HepG2 (cell line): ENCODE results near the gene BACH1. TPM values are rescaled to one million over a fixed set of nuclear protein-coding genes. Genes with fewer than 3 reads are reported as not detected.

Source experiments
- ATAC-seq: fragments of 200-7000 bp; cut with Tn5 transposase; 3 replicates; pipeline ENCODE4 v1.9.1; 2020; ENCODE audit warnings: mild to moderate bottlenecking, moderate library complexity
- BruUV-seq: library from RNA; stranded (reverse); fragments of 400-500 nt; replicated peaks from 2 replicates; lab custom pipeline; 2021; lab: Mats Ljungman, UMichigan
- CTCF ChIA-PET: fragments of 300-600 bp; formaldehyde crosslinking; extraction: SDS; loops from one replicate; lab custom pipeline; 2021; ENCODE audit warnings: low total read pairs, inconsistent platforms, low intra/inter-chr PET ratio; lab: Yijun Ruan, JAX
- POLR2A ChIA-PET: fragments of 350-600 bp; sonication (Branson Sonifier 250); formaldehyde crosslinking; loops from one replicate; lab custom pipeline; 2020; ENCODE audit warnings: antibody characterized with exemption, inconsistent platforms; lab: Yijun Ruan, JAX
- DNase-seq: peaks from one replicate; pipeline ENCODE4 v3.0.0-alpha.2; 2015; ENCODE audit warnings: low spot score
- FAIRE-seq: peaks from 3 replicates; lab custom pipeline; 2011; peaks lifted over from hg19 to GRCh38; lab: Jason Lieb, UNC
- H2AFZ ChIP-seq: one replicate; pipeline ENCODE4 v1.6.1; 2011; ENCODE audit warnings: low read length, inconsistent platforms
- H3K27ac ChIP-seq: fragments of 300-600 bp; 3 replicates; pipeline ENCODE4 v1.8.0; 2011; ENCODE audit warnings: mixed run types, mild to moderate bottlenecking, mixed read lengths, low read length, inconsistent platforms; ENCODE audit not compliant: insufficient read depth; ENCODE audit errors: extremely low read length
- H3K27me3 ChIP-seq, 2 experiments: fragments of 200-600 bp in 1 of 2; 2 replicates in 1 of 2; 3 replicates in 1 of 2; pipeline versions ENCODE4 v1.6.0 to v1.8.0; 2011; ENCODE audit warnings: low read length in 2 of 2, mild to moderate bottlenecking in 2 of 2, moderate library complexity in 2 of 2, inconsistent platforms in 1 of 2; ENCODE audit not compliant: insufficient read depth in 2 of 2, control insufficient read depth in 1 of 2
- H3K36me3 ChIP-seq, 2 experiments: fragments of 200-600 bp in 1 of 2; replicated peaks in 1 of 2; 2 replicates in 1 of 2; 3 replicates in 1 of 2; pipeline versions ENCODE4 v1.5.1 to v1.8.0; 2011; ENCODE audit warnings: low read length in 2 of 2, inconsistent platforms in 1 of 2; ENCODE audit not compliant: insufficient read depth in 2 of 2, control insufficient read depth in 1 of 2
- H3K4me1 ChIP-seq: 2 replicates; pipeline ENCODE4 v1.5.1; 2012; ENCODE audit warnings: low read length, inconsistent platforms; ENCODE audit not compliant: insufficient read depth
- H3K4me2 ChIP-seq: 2 replicates; pipeline ENCODE4 v1.6.0; 2011; ENCODE audit warnings: low read depth, low read length, inconsistent platforms
- H3K4me3 ChIP-seq, 3 experiments: fragments of 200-600 bp in 1 of 3; sonication (generic), shearing (Covaris generic) in 1 of 3; replicated peaks in 1 of 3; 2 replicates each; pipeline ENCODE4 v1.5.1; 2011 to 2016; ENCODE audit warnings: low read length in 3 of 3, inconsistent platforms in 2 of 3, low read depth in 2 of 3, mild to moderate bottlenecking in 2 of 3, control low read depth in 1 of 3, mixed read lengths in 1 of 3; ENCODE audit not compliant: insufficient read depth in 1 of 3
- H3K79me2 ChIP-seq: one replicate; pipeline ENCODE4 v1.6.1; 2011; ENCODE audit warnings: low read length, inconsistent platforms; ENCODE audit not compliant: insufficient read depth
- H3K9ac ChIP-seq: 2 replicates; pipeline ENCODE4 v1.6.0; 2011; ENCODE audit warnings: mild to moderate bottlenecking, low read depth, low read length, inconsistent platforms; ENCODE audit not compliant: insufficient read depth
- H3K9me3 ChIP-seq: 2 replicates; pipeline ENCODE4 v1.5.1; 2012; ENCODE audit warnings: mild to moderate bottlenecking, low read length
- H4K20me1 ChIP-seq: 2 replicates; pipeline ENCODE4 v1.6.0; 2011; ENCODE audit warnings: inconsistent platforms, mild to moderate bottlenecking, low read length, moderate library complexity; ENCODE audit not compliant: insufficient read depth
- FOXP4 ChIP-seq: sonication (generic); formaldehyde crosslinking; IDR thresholded peaks from 2 replicates; pipeline ENCODE4 v1.4.0; 2020; ENCODE audit warnings: missing genetic modification reagents
- ZNF33B ChIP-seq: sonication (generic); formaldehyde crosslinking; IDR thresholded peaks from 2 replicates; pipeline ENCODE4 v1.5.1; 2020; ENCODE audit warnings: mild to moderate bottlenecking, missing genetic modification reagents
- ZNF619 ChIP-seq: sonication (generic); formaldehyde crosslinking; IDR thresholded peaks from 2 replicates; pipeline ENCODE4 v1.4.0; 2020; ENCODE audit warnings: mild to moderate bottlenecking, missing genetic modification reagents
- ZNF691 ChIP-seq: sonication (generic); formaldehyde crosslinking; IDR thresholded peaks from 2 replicates; pipeline ENCODE4 v1.4.0; 2020; ENCODE audit warnings: missing genetic modification reagents, low read depth, mild to moderate bottlenecking, borderline replicate concordance
- WGBS: methylation state at CpG from one replicate; pipeline ENCODE4 v1.1.6; 2017; ENCODE audit warnings: low lambda C conversion rate; 5-methylcytosine and 5-hydroxymethylcytosine counted together
- in situ Hi-C: cut with HindIII; loops from 2 replicates; pipeline ENCODE4 v1.10.0; 2017; ENCODE audit warnings: low pct_unique_long_range_greater_than_20kb; ENCODE audit not compliant: extremely low pct_ligation_motif_present
- intact Hi-C: fragments of 100-400 bp; cut with micrococcal nuclease; formaldehyde crosslinking; loops from one replicate; pipeline ENCODE4 v1.10.0; 2022; ENCODE audit not compliant: unreplicated experiment
- polyA plus RNA-seq, 8 experiments: library from polyadenylated mRNA; depleted of rRNA in 3 of 8; stranded (reverse) in 7 of 8; unstranded in 1 of 8; fragments of >200 nt; fragmentation: Illumina TruSeq in 4 of 8; extraction: Trizol in 4 of 8; gene quantifications; 2 replicates each; pipeline versions ENCODE4 v1.2.1 to v1.2.3, GENCODE V29; 2011 to 2016; ENCODE audit warnings: low read depth in 4 of 8, missing spikeins in 1 of 8, mixed read lengths in 1 of 8; ENCODE audit not compliant: insufficient read depth in 1 of 8
- total RNA-seq, 5 experiments: library from RNA; depleted of rRNA; stranded (reverse); fragments of >200 nt; fragmentation: Illumina TruSeq; extraction: Trizol; gene quantifications; 2 replicates each; pipeline ENCODE4 v1.2.3, GENCODE V29; 2016; ENCODE audit warnings: low read depth in 1 of 5

The BACH1 gene
- total and polyA plus RNA-seq, 2 of the 13 experiments (the other 11 are each of a cell fraction or from before 2014, with no cell fraction given), result 16.5 to 51.7 TPM

GRCh38 chr21:29261555-29262540 lies 36.9 kb upstream of the BACH1 start:
- Histone ChIP-seq H3K9ac (no peak overlapping the region), H2AFZ (no peak overlapping the region), H3K4me2 (no peak overlapping the region)
- TF ChIP-seq ZNF619 (CRISPR knock-in tag), result no peak
- no peak for TF ChIP-seq FOXP4 (CRISPR knock-in tag)
- TF ChIP-seq ZNF691, result no peak
- TF ChIP-seq ZNF33B (CRISPR knock-in tag), result no peak
- TF ChIP-seq, all 625 proteins: peak for 0
- FAIRE-seq, result no peak
- no peak overlapping the region for H3K4me3 ChIP-seq
- in situ Hi-C loops, result no loop called here
- CTCF ChIA-PET, result no interaction called here
- 40% methylated on average over 7 of the region's 7 CpGs for WGBS
- H4K20me1 ChIP-seq, result no peaks in the 10 kb centered on the region
- intact Hi-C loops, result loop anchor here (10.0 kb wide), 1 partner anchor 83 kb away; no protein-coding TSS in a partner anchor
- H3K36me3 ChIP-seq, result no peaks in the 10 kb centered on the region
- BruUV-seq, result no TSS peak
- no peak for ATAC-seq
- H3K27me3 ChIP-seq, result no peaks in the 10 kb centered on the region
- no peak for DNase-seq
- H3K27ac ChIP-seq, result no peak overlapping the region
- H3K9me3 ChIP-seq, result no peaks in the 10 kb centered on the region
- H3K79me2 ChIP-seq, result no peaks in the 10 kb centered on the region
- POLR2A ChIA-PET, result no interaction called here
- peaks cover 24% of the 10 kb centered on the region for H3K4me1 ChIP-seq
